Stimulated activated CD8-positive, alpha-beta memory T cell treated with anti-CD3 and anti-CD28 coated beads, Interleukin-4, amount 100 ng/mL, for 24 hours (primary cell): ENCODE data around the gene LCE2A.
"Not testable (repeated sequence)": the region's sequence is repeated elsewhere in the genome, so short reads cannot be mapped to it uniquely, and the experiment has no call there.

Experiments used
- DNase-seq: peaks from one replicate; pipeline ENCODE4 v3.0.0-alpha.2; 2020; ENCODE audit warnings: low read depth

LCE2A gene

GRCh38 chr1:152697701-152698600 lies at the start of gene LCE2A:
Gene LCE2A, plus strand, starts transcription at chr1:152698345. Its CDS starts 557 bp downstream, at chr1:152698902.
- DNase-seq = no peak

- peak; percentile 9 for DNase-seq
Measured at GRCh38 chr1:152654110-152654509, 44.0 kb upstream of the LCE2A start.

- DNase-seq = no peak
Measured at GRCh38 chr1:152656459-152656858, 41.7 kb upstream of the LCE2A start.

- no peak for DNase-seq
Measured at GRCh38 chr1:152657677-152658076, 40.5 kb upstream of the LCE2A start.

- no peak for DNase-seq
Measured at GRCh38 chr1:152658649-152659048, 39.5 kb upstream of the LCE2A start.

GRCh38 chr1:152663098-152663497 lies 35.0 kb upstream of the LCE2A start, which contains the start of gene LCE2D:
Gene LCE2D, plus strand, starts transcription at chr1:152663380. Its CDS starts 726 bp downstream, at chr1:152664106.
- no peak for DNase-seq

GRCh38 chr1:152666171-152666570 lies 32.0 kb upstream of the LCE2A start:
- not testable (repeated sequence) for DNase-seq

GRCh38 chr1:152667648-152668047 lies 30.5 kb upstream of the LCE2A start:
- DNase-seq = no peak

GRCh38 chr1:152673016-152673415 lies 25.1 kb upstream of the LCE2A start:
- DNase-seq = no peak

GRCh38 chr1:152674983-152675382 lies 23.2 kb upstream of the LCE2A start, which contains the start of gene LCE2C:
Gene LCE2C, plus strand, starts transcription at chr1:152675279. Its CDS starts 737 bp downstream, at chr1:152676016.
- DNase-seq = not testable (repeated sequence)

- DNase-seq = no peak
Measured at GRCh38 chr1:152679459-152679858, 18.7 kb upstream of the LCE2A start.

- no peak for DNase-seq
Measured at GRCh38 chr1:152681616-152682015, 16.5 kb upstream of the LCE2A start.

GRCh38 chr1:152683846-152684245 lies 14.3 kb upstream of the LCE2A start:
- no peak for DNase-seq

- DNase-seq = not testable (repeated sequence)
Measured at GRCh38 chr1:152685823-152686222, 12.3 kb upstream of the LCE2A start, which contains the start of gene LCE2B. Gene LCE2B, plus strand, starts transcription at chr1:152686123. Its CDS starts 721 bp downstream, at chr1:152686844.

- no peak for DNase-seq
Measured at GRCh38 chr1:152699746-152700145, 1.6 kb downstream of the LCE2A start.

GRCh38 chr1:152707860-152708259 lies 9.7 kb downstream of the LCE2A start, which contains the start of gene LCE4A:
Gene LCE4A, plus strand, starts transcription at chr1:152708160. Its CDS starts 916 bp downstream, at chr1:152709076.
- DNase-seq = no peak

- no peak for DNase-seq
Measured at GRCh38 chr1:152718238-152718637, 20.1 kb downstream of the LCE2A start.

- no peak for DNase-seq
Measured at GRCh38 chr1:152725261-152725660, 27.1 kb downstream of the LCE2A start.

- no peak for DNase-seq
Measured at GRCh38 chr1:152728986-152729385, 30.8 kb downstream of the LCE2A start.

GRCh38 chr1:152735648-152736047 lies 37.5 kb downstream of the LCE2A start:
- DNase-seq = no peak

GRCh38 chr1:152737997-152738396 lies 39.9 kb downstream of the LCE2A start:
- DNase-seq = no peak

- DNase-seq = no peak
Measured at GRCh38 chr1:152739841-152740240, 41.7 kb downstream of the LCE2A start.

- no peak for DNase-seq
Measured at GRCh38 chr1:152741656-152742055, 43.5 kb downstream of the LCE2A start.
